Activated CD8-positive, alpha-beta memory T cell treated with anti-CD3 and anti-CD28 coated beads for 24 hours (primary cell): Measurements from ENCODE around the gene IMPA2.
A peak's percentile ranks its signal among the peaks of the same experiment; 100 is the strongest.
"Not testable (repeated sequence)": the region's sequence is repeated elsewhere in the genome, so short reads cannot be mapped to it uniquely, and the experiment has no call there.

Experiments
- DNase-seq: peaks from one replicate; pipeline ENCODE4 v3.0.0-alpha.2; 2020

Gene IMPA2

GRCh38 chr18:11963991-11964484 lies 17.3 kb upstream of the IMPA2 start:
- no peak for DNase-seq

DNA sequence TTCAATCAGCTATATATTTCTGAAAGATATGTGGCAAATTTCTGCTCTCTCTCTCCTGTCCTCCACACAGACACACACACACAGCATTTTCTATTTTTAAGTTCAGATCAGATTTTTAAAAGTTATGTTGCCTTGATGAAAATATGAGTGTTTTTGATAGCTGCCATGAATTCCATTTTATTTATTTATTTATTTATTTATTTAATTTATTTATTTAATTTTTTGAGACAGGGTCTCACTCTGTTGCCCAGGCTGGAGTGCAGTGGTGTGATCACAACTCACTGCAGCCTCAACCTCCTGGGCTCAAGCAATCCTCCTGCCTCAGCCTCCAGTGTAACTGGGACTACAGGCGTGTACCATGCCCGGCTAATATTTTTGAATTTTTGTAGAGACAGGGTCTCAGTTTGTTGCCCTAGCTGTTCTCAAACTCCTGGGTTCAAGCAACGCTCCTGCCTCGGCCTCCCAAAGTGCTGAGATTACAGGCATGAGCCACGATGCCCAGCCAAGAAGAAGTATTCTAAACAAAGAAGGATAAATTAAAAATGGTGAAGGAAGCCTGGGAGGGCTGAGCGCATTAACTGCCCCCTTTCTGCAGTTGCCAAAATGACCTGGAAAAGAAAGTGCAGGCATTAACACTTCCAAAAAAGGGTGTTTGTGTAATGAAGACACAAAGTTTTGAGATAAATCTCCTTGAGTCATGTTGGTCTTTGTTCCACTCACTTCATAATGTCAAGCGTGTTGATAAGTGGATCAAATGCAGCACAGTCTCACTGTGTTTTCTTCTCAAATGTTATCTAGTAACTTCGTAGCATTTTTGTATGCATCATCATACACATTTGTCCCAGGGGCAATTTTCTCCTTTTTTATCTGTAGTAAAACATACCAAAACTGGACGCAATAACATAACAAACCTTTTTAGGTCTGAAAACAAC lies 11.1 kb upstream of the IMPA2 start:
- DNase-seq, result no peak

DNA sequence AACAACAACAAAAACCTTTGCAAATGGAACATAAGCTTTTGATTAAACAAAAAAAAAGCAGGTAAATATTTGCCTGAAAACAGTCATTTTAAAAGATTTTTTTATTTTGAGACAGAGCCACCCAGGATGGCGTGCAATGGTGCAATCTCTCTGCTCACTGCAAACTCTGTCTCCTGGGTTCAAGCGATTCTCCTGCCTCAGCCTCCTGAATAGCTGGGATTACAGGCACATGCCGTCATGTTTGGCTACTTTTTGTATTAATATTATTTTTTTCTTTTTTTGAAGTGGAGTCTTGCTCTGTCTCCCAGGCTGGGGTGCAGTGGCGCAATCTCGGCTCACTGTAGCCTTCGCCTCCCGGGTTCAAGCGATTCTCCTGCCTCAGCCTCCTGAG lies 10.5 kb upstream of the IMPA2 start:
- DNase-seq, result not testable (repeated sequence)

GRCh38 chr18:11972371-11973174 lies 8.7 kb upstream of the IMPA2 start:
- no peak for DNase-seq

DNA sequence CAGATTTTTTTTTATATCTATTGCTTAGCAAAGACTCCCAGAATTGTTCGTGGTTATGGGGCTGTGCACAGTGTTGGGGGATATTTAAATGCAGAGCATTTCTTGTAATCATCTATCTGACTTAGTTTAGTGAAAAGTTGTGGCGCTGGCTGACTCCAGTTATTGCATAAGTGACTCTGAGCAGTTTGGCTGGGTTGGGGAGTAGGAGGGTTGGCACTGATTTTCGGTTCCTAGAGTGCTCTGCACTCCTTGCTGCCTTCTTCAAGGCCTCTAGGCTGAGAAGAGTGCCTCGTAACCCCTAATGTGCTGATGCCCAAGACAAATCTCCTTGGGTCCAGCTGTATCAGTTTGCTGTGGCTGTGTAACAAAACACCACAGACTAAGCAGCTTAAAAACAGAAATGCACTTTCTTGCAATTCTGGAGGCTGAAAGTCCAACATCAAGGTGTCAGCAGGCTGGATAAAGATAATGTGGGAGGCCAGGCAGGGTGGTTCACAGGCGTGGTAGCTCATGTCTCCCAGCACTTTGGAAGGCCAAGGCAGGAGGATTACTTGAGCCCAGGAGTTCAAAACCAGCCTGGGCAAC lies 6.5 kb upstream of the IMPA2 start:
- DNase-seq, result no peak

DNA sequence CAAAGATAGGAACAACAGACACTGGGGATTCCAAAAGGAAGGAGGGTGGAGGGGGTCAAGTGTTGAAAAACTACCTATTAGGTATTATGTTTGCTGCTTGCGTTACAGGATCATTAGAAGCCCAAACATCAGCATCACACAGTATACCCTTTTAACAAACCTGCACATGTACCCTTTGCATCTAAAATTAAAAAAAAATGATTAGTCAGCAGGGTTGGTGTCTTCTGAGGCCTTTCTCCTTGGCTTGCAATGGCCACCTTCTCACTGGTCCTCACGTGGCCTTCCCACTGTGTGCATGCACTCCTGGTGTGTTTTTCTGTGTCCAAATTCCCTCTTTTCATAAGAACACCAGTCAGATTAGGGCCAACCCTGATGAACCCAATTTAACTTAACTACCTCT lies 5.6 kb upstream of the IMPA2 start:
- no peak for DNase-seq

- no peak for DNase-seq
These were observed 4.8 kb upstream of the IMPA2 start for GRCh38 chr18:11976315-11977152.

- no peak for DNase-seq
These were observed 4.2 kb upstream of the IMPA2 start for GRCh38 chr18:11977153-11977466.

GRCh38 chr18:11978956-11979355 lies 2.4 kb upstream of the IMPA2 start:
- no peak for DNase-seq

DNA sequence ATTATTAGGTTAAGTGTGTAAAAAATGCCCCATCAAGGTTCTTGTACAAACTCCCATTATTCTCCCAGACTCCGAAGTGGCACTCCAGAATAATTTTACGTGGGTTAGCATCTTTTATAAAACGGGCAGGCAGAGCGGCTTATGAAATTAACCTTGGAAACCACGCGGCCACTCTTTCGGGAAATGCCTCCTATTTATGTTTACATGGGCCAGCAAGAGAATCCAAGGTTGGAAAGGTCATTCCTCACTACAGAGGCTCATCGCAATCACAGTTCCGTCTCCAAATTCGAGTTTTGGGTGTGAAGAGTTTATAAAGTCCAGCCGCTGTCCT lies 1.2 kb upstream of the IMPA2 start:
- DNase-seq, result no peak

GRCh38 chr18:11980494-11981191 lies 664 bp upstream of the IMPA2 start:
- DNase-seq, result peak; percentile 98

GRCh38 chr18:11981543-11982366 lies 448 bp downstream of the IMPA2 start:
- DNase-seq, result peak; percentile 75

- no peak for DNase-seq
These were observed 1.7 kb downstream of the IMPA2 start for GRCh38 chr18:11982981-11983380.

- DNase-seq, result no peak
These were observed 2.3 kb downstream of the IMPA2 start for GRCh38 chr18:11983592-11983991.

DNA sequence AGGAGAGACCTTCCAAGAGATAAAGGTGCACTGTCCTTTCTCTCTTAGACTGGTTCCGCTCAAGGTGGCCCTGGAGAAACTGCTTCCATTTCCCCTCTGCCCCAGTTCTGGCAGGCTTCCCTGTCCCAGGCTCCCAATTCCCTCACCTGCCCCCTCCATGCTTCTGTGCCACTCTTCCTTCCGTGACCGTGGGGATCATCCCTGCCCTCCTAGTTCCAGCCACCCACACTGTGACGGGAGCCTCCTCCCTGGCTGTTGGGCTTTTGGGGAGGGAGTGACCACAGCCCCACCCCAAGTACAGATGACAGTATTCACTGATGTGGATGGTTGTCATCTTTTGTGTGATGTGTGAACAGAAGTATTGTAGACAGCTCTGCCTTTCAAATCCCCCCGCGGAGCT lies 2.8 kb downstream of the IMPA2 start:
- no peak for DNase-seq

DNA sequence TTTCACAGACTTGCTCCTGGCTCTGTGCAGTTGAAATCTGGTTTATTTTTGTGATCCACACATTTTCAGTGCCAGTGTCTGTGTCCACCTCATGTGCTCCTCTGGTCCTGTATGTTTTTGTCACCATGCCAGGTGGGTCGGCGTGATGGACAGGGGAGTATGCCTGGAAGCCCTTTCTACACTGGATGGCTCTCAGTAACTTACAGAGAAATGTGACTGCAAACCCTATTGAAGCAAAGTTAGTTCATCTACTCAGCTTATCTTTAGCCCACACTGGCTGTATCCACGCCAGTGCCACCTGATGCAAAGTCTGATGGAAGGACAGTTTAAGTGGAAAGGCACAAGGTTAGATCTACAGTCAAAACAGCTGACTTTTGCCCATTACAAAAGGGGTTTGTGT lies 4.3 kb downstream of the IMPA2 start:
- no peak for DNase-seq

GRCh38 chr18:11986061-11986460 lies 4.8 kb downstream of the IMPA2 start:
- DNase-seq, result no peak

DNA sequence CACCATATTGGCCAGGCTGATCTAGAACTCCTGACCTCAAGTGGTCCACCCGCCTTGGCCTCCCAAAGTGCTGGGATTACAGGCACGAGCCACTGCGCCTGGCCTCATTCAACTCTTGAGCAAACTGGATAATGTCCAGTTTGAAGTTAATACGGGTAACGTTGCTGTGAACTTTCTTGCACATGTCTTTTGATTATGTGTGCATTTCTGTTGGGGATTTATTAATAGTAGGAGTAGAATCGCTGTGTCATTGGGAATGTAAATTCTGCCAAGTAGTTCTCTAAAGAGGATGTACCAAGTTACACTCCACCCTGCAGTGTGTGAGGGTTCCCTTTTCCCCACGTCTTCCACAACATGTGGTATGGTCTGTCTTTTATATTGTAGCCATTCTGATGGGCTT lies 6.2 kb downstream of the IMPA2 start:
- DNase-seq, result no peak

DNA sequence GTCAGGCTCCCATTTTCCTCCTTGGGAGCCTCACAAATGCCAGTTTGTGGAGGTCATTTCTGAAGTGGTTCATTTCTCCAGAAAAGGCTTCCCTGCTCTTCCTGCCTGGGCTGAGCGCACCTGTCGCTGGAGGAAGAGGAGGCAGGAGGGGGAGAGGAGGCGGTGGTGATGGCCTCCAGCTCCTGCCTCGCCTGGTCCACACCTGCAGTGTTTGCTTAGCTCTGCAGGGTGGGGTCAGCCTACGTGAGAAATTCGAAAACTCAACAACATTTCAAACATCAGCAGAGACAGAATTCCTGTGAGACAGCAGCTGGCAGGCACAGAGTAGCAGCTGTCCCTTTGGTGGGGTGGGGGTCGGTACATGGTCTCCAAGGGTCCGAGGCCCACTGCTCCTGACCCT lies 7.9 kb downstream of the IMPA2 start:
- DNase-seq, result no peak

- no peak for DNase-seq
These were observed 8.7 kb downstream of the IMPA2 start for GRCh38 chr18:11989966-11990380.

- DNase-seq, result no peak
These were observed 9.2 kb downstream of the IMPA2 start for GRCh38 chr18:11990539-11990938.
